Body of pancreas (tissue), 4 donors: ENCODE measurements around the gene CDKN1A. TPM values are rescaled to one million over a fixed set of nuclear protein-coding genes. Genes with fewer than 3 reads are reported as not detected.

Experiments used
- ATAC-seq: fragments of 150-250 bp; one replicate; pipeline ENCODE4 v1.9.1; 2016
- DNase-seq, 4 donors: peaks; one replicate each; pipeline ENCODE4 v3.0.0-alpha.2; 2019
- H3K27ac ChIP-seq, 4 donors: fragments of 200-600 bp; sonication (generic); 1 replicate in 3 of 4; 2 replicates in 1 of 4; pipeline versions ENCODE4 v1.5.1 to v1.6.1; 2016 to 2019; ENCODE audit warnings: mild to moderate bottlenecking in 1 of 4, mixed read lengths in 1 of 4, moderate library complexity in 1 of 4
- H3K27me3 ChIP-seq, 2 donors: fragments of 200-600 bp; sonication (generic); one replicate each; pipeline ENCODE4 v1.6.0; 2016; ENCODE audit warnings: mild to moderate bottlenecking in 1 of 2
- H3K36me3 ChIP-seq, 2 donors: fragments of 200-600 bp; sonication (generic); replicated peaks in 1 of 2; 2 replicates each; pipeline ENCODE4 v1.5.1; 2016; ENCODE audit warnings: low read depth in 2 of 2; ENCODE audit not compliant: insufficient read depth in 1 of 2
- H3K4me1 ChIP-seq: fragments of 200-600 bp; sonication (generic); one replicate; pipeline ENCODE4 v1.6.0; 2016
- H3K4me3 ChIP-seq, 2 donors: fragments of 200-600 bp; sonication (generic); 1 replicate in 1 of 2; 2 replicates in 1 of 2; pipeline ENCODE4 v1.5.1; 2016 to 2019
- H3K9me3 ChIP-seq, 3 donors: fragments of 200-600 bp; sonication (generic); 1 replicate in 2 of 3; 2 replicates in 1 of 3; pipeline ENCODE4 v1.5.1; 2016
- POLR2A ChIP-seq, 3 donors: fragments of 450-650 bp; IDR thresholded peaks; one replicate each; pipeline ENCODE4 v1.6.1; 2016; ENCODE audit warnings: antibody characterized with exemption in 3 of 3, mild to moderate bottlenecking in 2 of 3
- WGBS, 2 donors: methylation state at CpG; one replicate each; pipeline ENCODE4 v1.1.5; 2017; 5-methylcytosine and 5-hydroxymethylcytosine counted together
- intact Hi-C: fragments of 100-400 bp; cut with DNase I; formaldehyde crosslinking; loops from one replicate; pipeline ENCODE4 v1.15.1; 2023
- total RNA-seq, 2 donors: library from RNA; depleted of rRNA; stranded (reverse); fragments of >200 nt; gene quantifications; one replicate each; pipeline ENCODE4 v1.1.0, GENCODE V29; 2016
- TF ChIP-seq, protein P1 (sequence below), 7 experiments: fragments of 450-650 bp in 4 of 7; fragments of 200-600 bp in 3 of 7; sonication (generic) in 3 of 7; IDR thresholded peaks; one replicate each; pipeline ENCODE4 v1.5.1; 2016 to 2019; ENCODE audit warnings: antibody characterized with exemption in 7 of 7

Gene CDKN1A
- total RNA-seq = 10 to 100 TPM; 75.2 to 84.3 TPM

DNA sequence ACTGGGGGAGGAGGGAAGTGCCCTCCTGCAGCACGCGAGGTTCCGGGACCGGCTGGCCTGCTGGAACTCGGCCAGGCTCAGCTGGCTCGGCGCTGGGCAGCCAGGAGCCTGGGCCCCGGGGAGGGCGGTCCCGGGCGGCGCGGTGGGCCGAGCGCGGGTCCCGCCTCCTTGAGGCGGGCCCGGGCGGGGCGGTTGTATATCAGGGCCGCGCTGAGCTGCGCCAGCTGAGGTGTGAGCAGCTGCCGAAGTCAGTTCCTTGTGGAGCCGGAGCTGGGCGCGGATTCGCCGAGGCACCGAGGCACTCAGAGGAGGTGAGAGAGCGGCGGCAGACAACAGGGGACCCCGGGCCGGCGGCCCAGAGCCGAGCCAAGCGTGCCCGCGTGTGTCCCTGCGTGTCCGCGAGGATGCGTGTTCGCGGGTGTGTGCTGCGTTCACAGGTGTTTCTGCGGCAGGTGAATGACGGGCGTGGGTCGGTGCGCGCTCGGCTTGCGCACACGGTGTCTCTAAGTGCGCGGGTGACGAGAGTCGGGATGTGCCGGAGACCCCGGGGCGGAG lies at the start of gene CDKN1A:
Gene CDKN1A, plus strand, starts transcription at position 227 of the 555 bp plus-strand sequence. CDS start 5,388 bp downstream, outside the sequence.
- 1% methylated on average over 63 of the region's 63 CpGs; no CpG with 5 or more reads in 1 of the 2 donors for WGBS, 2 donors

DNA sequence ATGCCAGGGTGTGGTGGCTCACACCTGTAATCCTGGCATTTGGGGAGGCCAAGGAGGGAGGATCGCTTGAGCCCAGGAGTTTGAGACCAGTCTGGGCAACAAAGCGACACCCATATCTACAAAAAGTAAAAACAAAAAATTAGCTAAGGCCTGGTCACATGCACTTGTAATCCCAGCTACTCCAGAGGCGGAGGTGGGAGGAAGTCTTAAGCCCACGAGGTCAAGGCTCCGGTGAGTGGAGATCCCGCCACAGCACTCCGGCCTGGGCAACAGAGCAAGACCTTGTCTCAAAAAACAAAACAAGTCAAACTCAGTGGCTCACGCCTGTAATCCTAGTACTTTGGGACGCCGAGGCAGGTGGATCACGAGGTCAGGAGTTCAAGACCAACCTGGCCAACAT lies 48.7 kb upstream of the CDKN1A start:
- WGBS, 2 donors = 89 to 94% methylated on average over 11 of the region's 11 CpGs
- TF ChIP-seq, protein P1, sequence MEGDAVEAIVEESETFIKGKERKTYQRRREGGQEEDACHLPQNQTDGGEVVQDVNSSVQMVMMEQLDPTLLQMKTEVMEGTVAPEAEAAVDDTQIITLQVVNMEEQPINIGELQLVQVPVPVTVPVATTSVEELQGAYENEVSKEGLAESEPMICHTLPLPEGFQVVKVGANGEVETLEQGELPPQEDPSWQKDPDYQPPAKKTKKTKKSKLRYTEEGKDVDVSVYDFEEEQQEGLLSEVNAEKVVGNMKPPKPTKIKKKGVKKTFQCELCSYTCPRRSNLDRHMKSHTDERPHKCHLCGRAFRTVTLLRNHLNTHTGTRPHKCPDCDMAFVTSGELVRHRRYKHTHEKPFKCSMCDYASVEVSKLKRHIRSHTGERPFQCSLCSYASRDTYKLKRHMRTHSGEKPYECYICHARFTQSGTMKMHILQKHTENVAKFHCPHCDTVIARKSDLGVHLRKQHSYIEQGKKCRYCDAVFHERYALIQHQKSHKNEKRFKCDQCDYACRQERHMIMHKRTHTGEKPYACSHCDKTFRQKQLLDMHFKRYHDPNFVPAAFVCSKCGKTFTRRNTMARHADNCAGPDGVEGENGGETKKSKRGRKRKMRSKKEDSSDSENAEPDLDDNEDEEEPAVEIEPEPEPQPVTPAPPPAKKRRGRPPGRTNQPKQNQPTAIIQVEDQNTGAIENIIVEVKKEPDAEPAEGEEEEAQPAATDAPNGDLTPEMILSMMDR (IDR thresholded peaks at IDR 0.05) = no peak
- no peak for TF ChIP-seq POLR2A (IDR thresholded peaks at IDR 0.05)
- DNase-seq = no peak
- intact Hi-C loops = no loop called here
- Histone ChIP-seq H3K27ac (no peak overlapping the region), H3K4me3 (no peak overlapping the region), H3K36me3 (no peaks in the 10 kb centered on the region), H3K4me1 (peaks cover 41% of the 10 kb centered on the region), H3K9me3 (no peaks in the 10 kb centered on the region), H3K27me3 (no peaks in the 10 kb centered on the region)
- no peak for ATAC-seq

More for the DNA sequence above, at the start of gene CDKN1A:
- intact Hi-C loops = no loop called here
- peak; percentile 96 to 98 (median 96) for DNase-seq
- H3K27me3 ChIP-seq = no peaks in the 10 kb centered on the region
- TF ChIP-seq, protein P1 (IDR thresholded peaks at IDR 0.05) = peak in 2 of 7 experiments; percentile 36 to 39
- TF ChIP-seq POLR2A (IDR thresholded peaks at IDR 0.05) = peak; percentile 99 to 100 (median 100)
- ATAC-seq = peak; percentile 78
- H3K9me3 ChIP-seq = no peaks in the 10 kb centered on the region
- H3K27ac ChIP-seq = peak within 1 kb of the TSS; percentile 96 to 100 (median 98)
- H3K4me3 ChIP-seq = peak within 1 kb of the TSS; percentile 40 to 73
- peaks cover 57% of the 10 kb centered on the region for H3K4me1 ChIP-seq
- no peaks in the 10 kb centered on the region for H3K36me3 ChIP-seq

DNA sequence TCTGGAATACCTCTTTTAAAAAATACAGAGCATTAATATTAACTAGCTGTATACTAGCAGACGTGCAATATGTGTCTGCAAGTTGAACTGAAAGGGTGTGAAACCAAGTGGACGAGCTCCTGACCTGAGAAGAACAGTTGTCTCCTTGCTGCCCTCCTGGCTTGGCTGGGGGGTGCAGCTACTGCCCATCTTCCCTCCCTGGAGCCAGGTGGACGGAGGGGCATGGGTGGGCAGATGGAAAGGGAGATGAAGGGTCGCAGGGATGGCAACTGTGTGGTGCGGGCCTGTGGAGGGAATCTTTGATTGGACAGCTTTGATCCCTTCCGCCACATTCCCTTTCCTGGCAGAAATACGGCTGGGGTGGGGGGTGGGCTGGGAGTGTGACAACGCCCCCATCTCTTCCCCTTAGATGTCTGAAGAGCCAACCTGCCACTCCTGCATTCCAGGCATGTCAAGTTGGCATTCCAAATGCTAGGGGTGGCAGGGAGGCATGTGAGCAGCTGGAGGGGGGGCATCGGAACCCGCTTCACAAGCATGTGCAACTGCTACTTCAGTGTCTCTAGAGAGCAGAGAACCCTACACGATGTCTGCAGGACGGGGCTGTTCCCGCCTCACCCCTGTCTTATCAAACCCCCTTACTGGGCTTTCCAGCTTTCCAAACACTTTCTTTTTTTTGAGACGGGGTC lies 47.0 kb upstream of the CDKN1A start:
- H3K9me3 ChIP-seq = no peaks in the 10 kb centered on the region
- peaks cover 33% of the 10 kb centered on the region for H3K4me1 ChIP-seq
- DNase-seq = no peak
- 77 to 80% methylated on average over 11 to 14 of the region's 14 CpGs for WGBS, 2 donors
- H3K27me3 ChIP-seq = no peaks in the 10 kb centered on the region
- H3K27ac ChIP-seq = no peak overlapping the region
- H3K36me3 ChIP-seq = no peaks in the 10 kb centered on the region
- intact Hi-C loops = no loop called here
- TF ChIP-seq, protein P1 (IDR thresholded peaks at IDR 0.05) = no peak
- no peak for TF ChIP-seq POLR2A (IDR thresholded peaks at IDR 0.05)
- no peak for ATAC-seq
- no peak overlapping the region for H3K4me3 ChIP-seq

DNA sequence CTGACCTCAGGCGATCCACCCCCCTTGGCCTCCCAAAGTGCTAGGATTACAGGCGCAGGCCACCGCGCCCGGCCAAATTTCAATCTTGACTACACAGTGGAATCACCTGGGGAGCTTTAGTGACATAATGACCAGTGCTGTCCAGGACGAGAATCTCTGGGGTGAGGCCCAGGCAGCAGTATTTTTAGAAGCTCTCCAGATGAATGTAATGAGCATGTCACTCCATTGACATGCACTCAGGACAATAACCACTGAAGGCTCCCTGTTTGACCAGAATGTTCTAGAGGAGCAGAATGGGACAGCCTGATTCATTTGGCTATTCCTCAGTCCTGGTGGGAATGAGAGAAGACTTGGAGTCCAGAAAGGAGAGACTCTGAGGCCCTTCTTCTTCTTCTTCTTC lies 45.1 kb upstream of the CDKN1A start:
- Histone ChIP-seq H3K27me3 (no peaks in the 10 kb centered on the region), H3K9me3 (no peaks in the 10 kb centered on the region), H3K36me3 (no peaks in the 10 kb centered on the region), H3K27ac (no peak overlapping the region), H3K4me1 (peaks cover 22% of the 10 kb centered on the region), H3K4me3 (no peak overlapping the region)
- 88 to 93% methylated on average over 6 of the region's 6 CpGs for WGBS, 2 donors
- intact Hi-C loops = no loop called here
- no peak for TF ChIP-seq POLR2A (IDR thresholded peaks at IDR 0.05)
- TF ChIP-seq, protein P1 (IDR thresholded peaks at IDR 0.05) = no peak
- ATAC-seq (no peak), DNase-seq (no peak)
